Dermis microvascular lymphatic vessel endothelial cell (primary cell): ENCODE measurements around the gene PPP2R5D. TPM values are rescaled to one million over a fixed set of nuclear protein-coding genes. Genes with fewer than 3 reads are reported as not detected.
"Not testable (repeated sequence)": the region's sequence is repeated elsewhere in the genome, so short reads cannot be mapped to it uniquely, and the experiment has no call there.

ENCODE experiments used
- DNase-seq, 2 donors: peaks; one replicate each; pipeline versions ENCODE4 v3.0.0 to v3.0.0-alpha.2; 2010; ENCODE audit warnings: low read depth in 2 of 2
- total RNA-seq: library from RNA; depleted of rRNA; stranded (reverse); fragments of >200 nt; gene quantifications from 2 replicates; pipeline ENCODE4 v1.2.1, GENCODE V29; 2014

The PPP2R5D gene
- total RNA-seq, 1 donor from 2014 or later = 27.6 TPM

- peak in 1 of 2 donors; percentile 66 for DNase-seq
These were observed 4.2 kb downstream of the PPP2R5D start for GRCh38 chr6:42988486-42989020.

GRCh38 chr6:42989923-42990322 is 5.6 kb downstream of the PPP2R5D start:
- no peak for DNase-seq

GRCh38 chr6:42993445-42993844 is 9.1 kb downstream of the PPP2R5D start:
- DNase-seq = no peak

GRCh38 chr6:42996513-42996912 is 12.1 kb downstream of the PPP2R5D start:
- no peak for DNase-seq

- DNase-seq = not testable (repeated sequence)
These were observed 13.8 kb downstream of the PPP2R5D start for GRCh38 chr6:42998205-42998604.

GRCh38 chr6:43001843-43002242 is 17.5 kb downstream of the PPP2R5D start:
- DNase-seq = no peak

- no peak for DNase-seq
These were observed 21.5 kb downstream of the PPP2R5D start for GRCh38 chr6:43005844-43006243.

GRCh38 chr6:43006251-43006650 is 21.9 kb downstream of the PPP2R5D start:
- no peak for DNase-seq

GRCh38 chr6:43007126-43007525 is 22.8 kb downstream of the PPP2R5D start:
- no peak for DNase-seq

- peak; percentile 30 to 61 for DNase-seq
These were observed 24.8 kb downstream of the PPP2R5D start for GRCh38 chr6:43009124-43009523.

- no peak for DNase-seq
These were observed 26.8 kb downstream of the PPP2R5D start for GRCh38 chr6:43011207-43011606.

- no peak for DNase-seq
These were observed 28.0 kb downstream of the PPP2R5D start for GRCh38 chr6:43012364-43012763.

GRCh38 chr6:43013097-43013842 is 28.9 kb downstream of the PPP2R5D start:
- DNase-seq = no peak

GRCh38 chr6:43013843-43014433 is 29.6 kb downstream of the PPP2R5D start, which contains the start of the genes KLHDC3 and MEA1:
TSS of gene KLHDC3 (plus strand) at chr6:43014249. CDS start at chr6:43017193, 2,944 bp downstream.
TSS of gene MEA1 (minus strand) at chr6:43013946. CDS start at chr6:43013813, 133 bp downstream.
- DNase-seq = peak; percentile 100

GRCh38 chr6:43014434-43014909 is 30.1 kb downstream of the PPP2R5D start:
- peak in 1 of 2 donors; percentile 30 for DNase-seq

- no peak for DNase-seq
These were observed 32.0 kb downstream of the PPP2R5D start for GRCh38 chr6:43016176-43016942.

- no peak for DNase-seq
These were observed 32.6 kb downstream of the PPP2R5D start for GRCh38 chr6:43016943-43017334.

- DNase-seq = no peak
These were observed 34.8 kb downstream of the PPP2R5D start for GRCh38 chr6:43019152-43019551.

GRCh38 chr6:43020052-43020705 is 35.8 kb downstream of the PPP2R5D start:
- no peak for DNase-seq

- DNase-seq = no peak
These were observed 36.5 kb downstream of the PPP2R5D start for GRCh38 chr6:43020847-43021246.
